NCI-H1105 (cell line): ENCODE measurements around the gene THAP5.
"Not testable (repeated sequence)": the region's sequence is repeated elsewhere in the genome, so short reads cannot be mapped to it uniquely, and the experiment has no call there.

Experiments used
- DNase-seq: peaks from one replicate; lab custom pipeline; 2025; lab: John Stamatoyannopoulos, UW

The THAP5 gene

DNA sequence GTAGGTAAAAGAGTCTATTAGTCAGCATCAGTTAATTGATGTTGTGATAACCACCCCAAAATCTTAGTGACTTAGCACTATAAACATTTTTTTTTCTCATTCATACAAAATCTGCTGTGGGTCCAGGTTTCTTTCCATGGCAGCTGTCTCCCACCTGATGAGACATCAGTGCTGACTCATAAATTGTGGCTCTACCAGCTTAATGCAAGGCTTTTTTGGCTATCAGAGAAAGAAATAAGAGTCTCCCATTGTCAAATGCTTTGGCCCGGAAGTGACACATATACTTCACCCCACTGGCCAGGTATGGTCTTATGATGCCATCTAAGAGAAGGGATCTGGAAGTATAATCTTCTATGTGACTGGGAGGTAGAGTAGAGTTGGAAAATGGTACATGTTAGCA is 14.7 kb upstream of the THAP5 start:
- DNase-seq: no peak

- DNase-seq: no peak
Measured at GRCh38 chr7:108581655-108582491, 12.4 kb upstream of the THAP5 start.

GRCh38 chr7:108580298-108580697 is 10.8 kb upstream of the THAP5 start:
- no peak for DNase-seq

- DNase-seq: no peak
Measured at GRCh38 chr7:108578937-108579336, 9.4 kb upstream of the THAP5 start.

GRCh38 chr7:108576116-108576515 is 6.6 kb upstream of the THAP5 start:
- no peak for DNase-seq

DNA sequence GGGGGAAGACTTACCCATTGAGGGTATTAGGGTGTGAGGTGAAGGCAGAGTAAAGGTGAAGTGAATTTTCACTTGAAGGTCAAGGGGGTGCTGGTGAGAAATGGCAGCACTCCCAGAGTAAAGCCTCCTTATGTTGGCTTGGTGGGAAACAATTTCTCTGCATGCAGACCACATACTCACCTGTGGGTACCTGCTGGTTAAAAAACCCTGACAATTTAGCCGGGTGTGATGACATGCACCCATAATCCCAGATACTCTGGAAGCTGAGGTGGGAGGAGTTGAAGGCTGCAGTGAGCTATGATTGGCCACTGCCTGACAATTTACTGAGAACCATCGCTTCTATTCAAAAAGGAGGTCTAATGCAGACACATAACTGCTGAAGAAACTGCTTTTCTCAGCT is 5.7 kb upstream of the THAP5 start:
- no peak for DNase-seq

- DNase-seq: no peak
Measured at GRCh38 chr7:108572480-108572879, 3.0 kb upstream of the THAP5 start.

- DNase-seq: peak; percentile 32
Measured at GRCh38 chr7:108570146-108570755, 745 bp upstream of the THAP5 start.

DNA sequence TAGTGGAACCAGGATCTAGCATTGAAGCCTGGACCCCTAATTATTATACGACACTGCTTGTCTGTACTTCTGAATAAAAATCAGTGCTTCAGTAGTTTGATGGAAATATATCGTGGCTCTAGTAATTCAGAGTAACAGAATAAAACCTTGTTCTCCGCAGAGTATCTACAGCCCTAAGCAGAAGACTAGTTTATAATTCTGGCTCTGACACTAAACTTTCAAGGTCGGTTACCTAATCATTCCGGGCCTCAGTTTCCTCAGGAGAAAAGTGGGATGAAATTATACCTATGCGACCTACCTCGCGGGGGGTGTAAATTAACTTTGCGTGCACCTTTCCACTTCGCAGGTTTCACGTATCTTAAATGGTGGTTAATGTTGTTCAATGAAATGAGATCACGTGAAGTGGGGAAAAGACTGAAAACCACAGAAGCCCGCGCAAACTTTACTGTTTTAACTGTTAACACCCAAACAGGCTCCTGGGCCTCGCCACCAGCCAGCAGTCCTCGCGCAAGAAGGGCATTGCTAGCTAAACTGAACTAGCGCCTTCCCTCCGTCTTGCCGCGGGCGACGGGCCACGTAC is 615 bp downstream of the THAP5 start:
- no peak for DNase-seq

DNA sequence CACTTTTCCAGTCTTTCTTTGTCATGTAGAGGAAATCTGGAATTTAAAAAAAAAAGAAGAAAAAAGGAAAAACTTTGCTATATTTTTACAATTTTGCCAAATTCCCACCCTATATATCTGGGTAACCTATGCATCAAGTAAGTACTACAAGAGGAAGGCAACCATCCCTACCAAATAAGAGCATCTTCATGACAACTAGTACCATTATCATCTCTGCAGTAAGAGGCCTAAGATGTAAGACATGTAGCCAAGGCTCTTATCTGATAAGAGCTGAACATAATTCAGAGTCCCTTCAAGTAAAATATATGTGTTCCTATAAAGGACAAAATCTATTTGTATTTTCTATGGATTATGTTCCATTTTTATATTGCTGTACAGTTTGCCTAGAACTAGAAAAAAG is 3.5 kb downstream of the THAP5 start:
- DNase-seq: no peak

DNA sequence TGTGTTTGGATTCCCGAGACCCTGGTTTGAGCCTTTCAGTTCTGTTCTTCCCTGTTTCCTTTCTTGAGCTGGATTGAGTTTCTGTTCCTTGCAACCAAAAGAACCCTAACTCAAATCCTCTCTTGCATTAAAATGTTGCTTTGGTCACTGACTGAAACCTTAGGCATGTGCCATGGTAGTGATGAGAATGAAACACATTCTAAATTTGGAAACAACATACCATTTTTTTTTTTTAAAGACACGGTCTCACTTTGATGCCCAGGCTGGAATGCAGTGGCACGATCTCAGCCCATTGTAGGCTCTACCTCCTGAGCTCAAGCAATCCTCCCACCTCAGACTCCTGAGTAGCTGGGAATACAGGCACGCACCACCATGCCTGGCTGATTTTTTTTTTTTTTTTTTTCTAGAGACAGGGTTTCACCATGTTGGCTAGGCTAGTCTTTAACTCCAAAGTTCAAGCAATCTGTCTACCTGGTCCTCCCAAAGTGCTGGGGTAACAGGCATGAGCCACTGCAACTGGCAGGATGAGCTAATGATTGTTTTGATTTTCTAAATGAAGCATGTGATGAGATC is 8.4 kb downstream of the THAP5 start:
- DNase-seq: no peak

DNA sequence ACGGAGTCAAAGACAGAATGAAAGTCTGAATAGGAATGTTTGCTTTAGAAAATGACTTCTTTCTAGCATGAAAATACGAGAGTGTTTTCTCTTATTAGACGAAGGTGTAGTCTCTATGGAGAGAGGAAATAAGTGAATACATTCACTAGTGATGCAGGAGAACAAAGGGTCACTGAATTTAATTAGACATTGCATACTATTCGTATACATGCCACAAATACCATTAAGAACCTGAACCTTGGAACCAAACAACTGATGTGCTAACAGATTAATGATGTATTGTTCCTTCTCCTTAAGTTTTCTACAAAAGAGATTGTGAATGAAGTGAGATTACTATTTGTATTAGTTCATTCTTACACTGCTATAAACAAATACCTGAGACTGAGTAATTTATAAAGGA is 10.3 kb downstream of the THAP5 start:
- no peak for DNase-seq

DNA sequence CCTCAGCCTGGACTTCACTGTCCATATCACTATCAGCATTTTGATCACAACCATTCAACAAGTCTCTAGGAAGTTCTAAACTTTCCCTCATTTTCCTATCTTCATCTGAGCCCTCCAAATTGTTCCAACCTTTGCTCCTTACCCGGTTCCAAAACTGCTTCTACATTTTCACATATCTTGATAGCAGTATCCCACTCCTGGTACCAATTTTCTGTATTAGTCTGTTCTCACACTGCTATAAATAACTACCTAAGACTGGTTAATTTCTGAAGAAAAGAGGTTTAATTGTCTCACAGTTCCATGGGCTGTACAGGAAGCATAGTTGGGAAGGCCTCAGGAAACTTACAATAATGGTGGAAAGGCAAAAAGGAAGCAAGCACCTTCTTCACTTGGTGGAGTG is 11.9 kb downstream of the THAP5 start:
- no peak for DNase-seq

GRCh38 chr7:108557191-108557590 is 12.3 kb downstream of the THAP5 start:
- no peak for DNase-seq

GRCh38 chr7:108556665-108557064 is 12.8 kb downstream of the THAP5 start:
- not testable (repeated sequence) for DNase-seq

- not testable (repeated sequence) for DNase-seq
Measured at GRCh38 chr7:108548141-108548896, 21.2 kb downstream of the THAP5 start.

DNA sequence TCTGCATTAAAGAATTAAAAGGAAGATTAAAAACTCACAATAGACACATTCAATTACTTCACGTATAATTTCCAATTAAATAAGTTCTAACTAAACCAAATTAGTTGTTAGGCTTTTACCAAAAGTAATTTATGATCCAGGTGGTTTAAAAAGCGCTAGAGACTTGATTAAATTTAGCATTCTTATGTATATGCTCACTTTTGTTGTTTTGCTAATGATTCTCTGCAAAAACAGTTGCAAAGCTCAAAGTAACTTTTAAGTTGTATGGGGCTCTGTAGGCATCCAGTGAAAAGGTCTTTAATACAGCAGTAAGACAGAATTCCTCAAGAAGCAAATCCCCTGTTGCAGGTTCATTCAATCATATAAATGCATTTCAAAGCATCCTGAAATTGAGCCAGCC is 28.0 kb downstream of the THAP5 start:
- no peak for DNase-seq

GRCh38 chr7:108538685-108539084 is 30.8 kb downstream of the THAP5 start:
- not testable (repeated sequence) for DNase-seq

DNA sequence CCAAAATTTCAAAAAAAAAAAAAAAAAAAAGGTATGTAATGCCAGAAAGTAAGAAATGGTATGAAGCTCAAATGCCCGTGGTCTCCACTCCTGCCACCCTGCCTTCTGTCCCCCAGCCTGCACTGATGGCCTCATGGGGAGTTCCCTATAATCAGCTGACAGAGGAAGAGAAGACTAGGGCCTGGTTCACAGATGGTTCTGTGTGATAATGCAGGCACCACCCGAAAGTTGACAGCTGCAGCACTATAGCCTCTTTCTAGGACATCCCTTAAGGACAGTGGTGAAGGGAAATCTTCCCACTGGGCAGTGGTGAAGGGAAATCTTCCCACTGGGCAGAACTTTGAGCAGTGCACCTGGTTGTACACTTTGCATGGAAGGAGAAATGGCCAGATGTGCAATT is 31.3 kb downstream of the THAP5 start:
- DNase-seq: not testable (repeated sequence)

DNA sequence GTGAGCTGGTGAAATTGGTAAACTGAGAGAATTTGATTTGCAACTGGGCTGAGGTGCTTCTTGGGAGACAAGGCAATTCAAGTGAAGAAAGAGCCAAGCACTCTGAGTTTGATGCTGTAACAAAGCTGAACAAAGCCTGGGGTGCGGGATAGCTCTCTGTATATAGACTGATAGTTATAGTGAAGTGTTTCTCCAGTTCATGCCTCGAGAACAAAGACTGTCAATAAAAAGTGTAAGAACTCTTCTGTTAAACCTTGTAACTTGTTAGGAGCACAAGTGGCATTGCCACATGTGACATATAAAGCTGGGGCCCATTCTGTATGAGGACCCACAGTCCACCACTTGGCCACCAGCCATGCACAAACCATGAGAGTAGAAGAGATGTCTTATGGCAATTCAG is 32.3 kb downstream of the THAP5 start:
- no peak for DNase-seq

DNA sequence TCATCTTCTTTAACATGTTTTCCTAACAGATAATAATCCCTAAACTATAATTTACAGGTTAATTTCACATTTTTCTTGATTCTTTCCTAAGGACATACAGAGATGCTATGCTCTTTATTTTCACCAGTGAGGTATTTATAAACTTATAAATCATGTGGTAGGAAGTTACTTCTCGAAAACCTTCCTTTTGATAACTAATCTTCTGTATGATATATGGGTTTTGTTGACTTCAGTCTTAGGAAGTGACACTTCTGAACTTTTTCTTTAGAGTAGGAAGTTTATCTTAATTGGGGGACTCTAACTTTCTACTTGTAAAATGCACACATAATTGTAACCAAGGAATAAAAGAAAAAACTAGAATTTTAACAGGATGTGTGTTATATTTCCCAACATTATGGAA is 33.8 kb downstream of the THAP5 start:
- no peak for DNase-seq

DNA sequence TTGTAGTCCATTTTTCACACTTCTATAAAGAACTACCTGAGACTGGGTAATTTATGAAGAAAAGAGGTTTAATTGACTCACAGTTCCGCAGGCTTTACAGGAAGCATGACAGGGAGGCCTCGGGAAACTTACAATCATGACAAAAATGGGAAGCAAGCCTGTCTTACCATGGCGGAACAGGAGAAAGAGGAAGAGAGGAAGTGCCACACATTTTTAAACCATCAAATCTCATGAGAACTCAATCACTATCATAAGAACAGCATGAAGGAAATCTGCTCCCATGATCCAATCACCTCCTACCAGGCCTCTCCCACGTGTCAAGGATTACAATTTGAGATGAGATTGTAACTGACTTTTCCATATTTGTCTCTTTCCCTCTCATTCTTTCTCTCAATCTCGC is 34.2 kb downstream of the THAP5 start:
- no peak for DNase-seq
